ENCODE results near the gene NLRP10.

NLRP10 gene

DNA sequence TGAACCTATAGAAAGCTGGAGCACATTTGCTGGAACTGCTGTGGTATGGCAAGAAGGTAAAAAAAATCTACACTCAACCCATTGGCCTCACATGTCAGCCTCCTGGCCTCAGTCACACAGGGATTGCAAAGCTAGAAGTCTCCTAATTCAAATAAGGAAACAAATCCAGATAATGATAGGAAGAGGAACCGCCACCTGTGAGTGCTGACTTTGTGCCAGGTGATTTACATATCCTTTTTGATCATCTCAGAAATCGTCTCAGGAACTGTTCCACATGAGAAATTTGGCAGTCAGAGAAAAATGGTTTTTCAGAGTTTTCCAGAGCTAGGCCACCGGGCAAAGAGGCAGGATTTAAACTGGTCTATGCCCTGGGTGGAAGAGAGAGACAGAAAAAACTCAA is 986 bp downstream of the NLRP10 start:
- Histone ChIP-seq H3K79me2 (no peaks in the 10 kb centered on the region), H3K27me3 (ENCODE audit: control insufficient read depth, insufficient read depth, low read length) (no peaks in the 10 kb centered on the region), H3K27ac (no peak overlapping the region), H3K36me3 (ENCODE audit: control insufficient read depth, insufficient read depth, low read length) (no peaks in the 10 kb centered on the region), H3K9ac (no peak overlapping the region), H3K4me1 (no peaks in the 10 kb centered on the region), H2AFZ (no peak overlapping the region), H3K4me3 (ENCODE audit: low read depth, low read length) (no peak overlapping the region), H3K4me2 (ENCODE audit: low read length) (no peak overlapping the region), H3K9me3 (ENCODE audit: control insufficient read depth, low read length) (no peaks in the 10 kb centered on the region)
- TF ChIP-seq, protein P1, sequence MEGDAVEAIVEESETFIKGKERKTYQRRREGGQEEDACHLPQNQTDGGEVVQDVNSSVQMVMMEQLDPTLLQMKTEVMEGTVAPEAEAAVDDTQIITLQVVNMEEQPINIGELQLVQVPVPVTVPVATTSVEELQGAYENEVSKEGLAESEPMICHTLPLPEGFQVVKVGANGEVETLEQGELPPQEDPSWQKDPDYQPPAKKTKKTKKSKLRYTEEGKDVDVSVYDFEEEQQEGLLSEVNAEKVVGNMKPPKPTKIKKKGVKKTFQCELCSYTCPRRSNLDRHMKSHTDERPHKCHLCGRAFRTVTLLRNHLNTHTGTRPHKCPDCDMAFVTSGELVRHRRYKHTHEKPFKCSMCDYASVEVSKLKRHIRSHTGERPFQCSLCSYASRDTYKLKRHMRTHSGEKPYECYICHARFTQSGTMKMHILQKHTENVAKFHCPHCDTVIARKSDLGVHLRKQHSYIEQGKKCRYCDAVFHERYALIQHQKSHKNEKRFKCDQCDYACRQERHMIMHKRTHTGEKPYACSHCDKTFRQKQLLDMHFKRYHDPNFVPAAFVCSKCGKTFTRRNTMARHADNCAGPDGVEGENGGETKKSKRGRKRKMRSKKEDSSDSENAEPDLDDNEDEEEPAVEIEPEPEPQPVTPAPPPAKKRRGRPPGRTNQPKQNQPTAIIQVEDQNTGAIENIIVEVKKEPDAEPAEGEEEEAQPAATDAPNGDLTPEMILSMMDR (IDR thresholded peaks at IDR 0.05) = no peak

DNA sequence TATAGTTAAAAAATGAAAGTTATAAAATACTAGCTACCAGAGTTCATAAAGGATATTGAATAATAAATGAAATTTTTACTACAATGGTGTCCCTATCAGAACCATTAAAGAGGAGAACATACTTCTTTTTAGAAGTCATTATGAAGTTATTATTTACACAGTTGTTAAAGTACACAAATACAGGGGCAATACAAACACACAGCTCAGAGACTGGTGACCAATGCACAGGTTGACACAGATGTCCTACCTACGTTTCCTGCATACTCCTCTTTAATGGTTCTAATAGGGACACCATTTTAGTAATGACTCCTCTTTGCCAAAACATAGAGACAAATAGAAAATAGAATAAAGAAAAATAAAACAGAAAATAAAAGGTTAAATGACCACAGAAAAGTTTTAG is 10.1 kb downstream of the NLRP10 start:
- TF ChIP-seq, protein P1 (IDR thresholded peaks at IDR 0.05) = no peak
- no peaks in the 10 kb centered on the region for H3K9me3 ChIP-seq (ENCODE audit: control insufficient read depth, low read length)
- H3K27me3 ChIP-seq (ENCODE audit: control insufficient read depth, insufficient read depth, low read length) = no peaks in the 10 kb centered on the region
- H3K4me1 ChIP-seq = no peaks in the 10 kb centered on the region
- no peaks in the 10 kb centered on the region for H3K79me2 ChIP-seq
- H3K9ac ChIP-seq = no peak overlapping the region
- H3K4me2 ChIP-seq (ENCODE audit: low read length) = no peak overlapping the region
- no peak overlapping the region for H2AFZ ChIP-seq
- H3K4me3 ChIP-seq (ENCODE audit: low read depth, low read length) = no peak overlapping the region
- H3K36me3 ChIP-seq (ENCODE audit: control insufficient read depth, insufficient read depth, low read length) = no peaks in the 10 kb centered on the region
- H3K27ac ChIP-seq = no peak overlapping the region

DNA sequence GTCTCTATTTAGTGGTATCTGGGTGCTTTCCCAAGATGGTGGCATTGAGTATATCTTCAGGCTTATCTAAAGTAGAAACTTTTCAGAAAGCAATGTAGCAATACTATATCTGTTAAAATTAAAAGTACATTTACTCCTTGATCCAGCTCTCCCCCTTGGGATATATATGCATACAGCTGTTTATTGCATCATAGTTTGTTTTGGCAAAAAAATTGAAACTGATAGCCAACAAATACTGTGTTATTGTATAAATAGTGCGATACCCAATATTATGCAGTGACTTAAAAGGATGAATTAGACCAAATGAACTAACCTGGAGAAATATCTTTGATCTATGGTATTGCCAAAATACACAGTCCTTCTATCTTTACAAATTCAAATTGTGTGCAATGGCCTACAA is 15.3 kb downstream of the NLRP10 start:
- Histone ChIP-seq H2AFZ (no peak overlapping the region), H3K79me2 (no peaks in the 10 kb centered on the region), H3K4me1 (no peaks in the 10 kb centered on the region), H3K27me3 (ENCODE audit: control insufficient read depth, insufficient read depth, low read length) (no peaks in the 10 kb centered on the region), H3K36me3 (ENCODE audit: control insufficient read depth, insufficient read depth, low read length) (no peaks in the 10 kb centered on the region), H3K4me3 (ENCODE audit: low read depth, low read length) (no peak overlapping the region), H3K9ac (no peak overlapping the region), H3K27ac (no peak overlapping the region), H3K9me3 (ENCODE audit: control insufficient read depth, low read length) (no peaks in the 10 kb centered on the region), H3K4me2 (ENCODE audit: low read length) (no peak overlapping the region)
- TF ChIP-seq, protein P1 (IDR thresholded peaks at IDR 0.05) = no peak

DNA sequence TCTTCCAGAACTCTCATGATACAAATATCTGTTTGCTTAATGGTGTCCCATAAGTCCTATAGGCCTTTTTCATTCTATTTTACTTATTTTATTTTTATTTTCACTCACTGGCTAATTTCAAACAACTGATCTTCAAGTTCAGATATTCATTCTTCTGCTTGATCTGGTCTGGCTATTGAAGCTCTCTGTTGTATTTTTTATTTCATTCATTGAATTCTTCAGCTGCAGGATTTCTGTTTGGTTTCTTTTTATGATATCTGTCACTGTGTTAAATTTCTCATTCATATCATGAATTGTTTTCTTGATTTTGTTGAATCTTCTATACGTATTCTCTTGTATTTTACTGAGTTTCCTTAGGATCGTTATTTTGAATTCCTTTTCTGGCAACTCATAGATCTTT is 21.1 kb downstream of the NLRP10 start:
- no peak overlapping the region for H2AFZ ChIP-seq
- no peak overlapping the region for H3K4me3 ChIP-seq (ENCODE audit: low read depth, low read length)
- H3K9me3 ChIP-seq (ENCODE audit: control insufficient read depth, low read length) = no peaks in the 10 kb centered on the region
- no peak overlapping the region for H3K4me2 ChIP-seq (ENCODE audit: low read length)
- H3K36me3 ChIP-seq (ENCODE audit: control insufficient read depth, insufficient read depth, low read length) = no peaks in the 10 kb centered on the region
- TF ChIP-seq, protein P1 (IDR thresholded peaks at IDR 0.05) = no peak
- H3K4me1 ChIP-seq = no peaks in the 10 kb centered on the region
- no peak overlapping the region for H3K9ac ChIP-seq
- no peak overlapping the region for H3K27ac ChIP-seq
- H3K79me2 ChIP-seq = no peaks in the 10 kb centered on the region
- no peaks in the 10 kb centered on the region for H3K27me3 ChIP-seq (ENCODE audit: control insufficient read depth, insufficient read depth, low read length)

DNA sequence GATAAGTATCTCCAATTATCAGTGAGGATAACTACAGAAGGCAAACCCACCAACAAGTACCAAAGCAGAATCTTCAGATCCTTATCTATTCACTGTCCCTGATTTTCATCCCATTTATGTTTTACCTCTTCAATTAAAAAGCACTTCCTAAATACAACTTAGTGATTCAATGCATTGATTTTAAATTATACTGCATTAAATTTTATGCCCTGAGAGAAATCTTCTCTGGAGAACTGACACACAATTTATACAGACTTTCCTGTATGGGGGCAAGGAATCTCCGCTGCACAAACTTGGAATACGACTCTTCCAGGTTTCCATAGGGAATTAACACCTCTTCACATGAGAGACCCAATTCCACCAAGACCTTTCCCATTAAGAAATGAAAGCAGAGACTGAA is 23.6 kb downstream of the NLRP10 start, which contains the start of gene OR10A3:
Gene OR10A3 (minus strand): TSS at position 101 of the 400 bp plus-strand sequence. CDS start 2,188 bp downstream, outside the sequence.
- H3K79me2 ChIP-seq = no peaks in the 10 kb centered on the region
- no peak within 1 kb of the TSS for H3K4me3 ChIP-seq (ENCODE audit: low read depth, low read length)
- no peak within 1 kb of the TSS for H3K9ac ChIP-seq
- H3K27ac ChIP-seq = no peak within 1 kb of the TSS
- no peak within 1 kb of the TSS for H2AFZ ChIP-seq
- TF ChIP-seq, protein P1 (IDR thresholded peaks at IDR 0.05) = no peak
- no peaks in the 10 kb centered on the region for H3K4me1 ChIP-seq
- H3K27me3 ChIP-seq (ENCODE audit: control insufficient read depth, insufficient read depth, low read length) = no peaks in the 10 kb centered on the region
- H3K9me3 ChIP-seq (ENCODE audit: control insufficient read depth, low read length) = no peaks in the 10 kb centered on the region
- H3K4me2 ChIP-seq (ENCODE audit: low read length) = no peak within 1 kb of the TSS
- no peaks in the 10 kb centered on the region for H3K36me3 ChIP-seq (ENCODE audit: control insufficient read depth, insufficient read depth, low read length)

Data from parathyroid adenoma (tissue), 2 donors.